HPDE6-E6E7 (cell line): Measurements from ENCODE around the gene TCTN2.

ENCODE experiments used
- DNase-seq: peaks from one replicate; pipeline ENCODE4 v3.0.0; 2011; ENCODE audit warnings: missing footprints; ENCODE audit errors: extremely low spot score

Gene TCTN2

DNA sequence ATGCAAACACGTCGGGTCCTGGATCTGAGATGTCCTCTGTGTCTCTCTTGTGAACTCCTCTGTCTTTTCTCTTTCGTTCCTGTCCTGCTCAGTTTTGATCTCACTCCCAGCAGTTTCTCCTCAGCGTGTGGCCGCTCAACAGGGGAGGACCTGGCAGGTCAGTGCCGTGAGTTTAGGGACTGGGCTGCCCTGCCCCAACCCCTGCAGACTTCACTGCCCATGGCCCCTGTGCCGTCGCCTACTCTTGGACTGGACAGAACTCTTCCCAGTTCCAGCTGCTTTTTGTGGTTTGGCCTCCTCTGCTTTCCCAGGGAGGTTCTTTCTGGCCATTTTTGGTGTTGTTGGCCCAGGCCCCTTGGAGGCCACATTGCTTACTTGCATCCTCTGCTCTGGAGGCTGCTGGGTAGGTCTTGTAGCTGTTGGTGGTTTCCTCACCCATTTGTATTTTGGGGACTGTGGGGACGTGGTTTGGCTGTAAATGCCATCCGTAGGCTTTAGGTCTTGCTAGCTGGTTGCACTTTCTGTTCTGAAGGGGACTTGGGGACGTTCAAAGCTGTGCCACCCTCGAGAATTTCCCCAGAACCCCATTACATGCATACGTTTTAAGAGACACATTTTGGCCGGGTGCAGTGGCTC is 71.1 kb downstream of the TCTN2 start:
- no peak for DNase-seq

DNA sequence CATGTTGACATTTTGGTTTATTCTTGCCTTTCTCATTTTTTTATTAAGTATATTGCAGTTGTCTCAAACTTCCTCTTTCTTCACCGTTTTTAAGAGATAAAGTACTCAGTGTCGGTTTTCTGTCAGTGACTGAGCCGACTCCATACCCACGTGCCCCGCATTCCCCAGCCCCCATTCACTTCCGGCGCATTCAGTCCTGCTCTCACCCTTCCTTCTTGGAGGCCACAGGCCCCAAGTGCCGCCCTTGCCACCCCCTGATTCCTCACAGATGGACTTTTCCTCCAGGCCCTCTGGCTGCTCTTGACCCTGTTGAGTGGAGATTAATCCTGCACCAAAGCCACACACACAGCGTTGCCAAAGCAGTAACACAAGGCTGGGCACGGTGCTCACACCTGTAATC is 72.1 kb downstream of the TCTN2 start:
- no peak for DNase-seq

DNA sequence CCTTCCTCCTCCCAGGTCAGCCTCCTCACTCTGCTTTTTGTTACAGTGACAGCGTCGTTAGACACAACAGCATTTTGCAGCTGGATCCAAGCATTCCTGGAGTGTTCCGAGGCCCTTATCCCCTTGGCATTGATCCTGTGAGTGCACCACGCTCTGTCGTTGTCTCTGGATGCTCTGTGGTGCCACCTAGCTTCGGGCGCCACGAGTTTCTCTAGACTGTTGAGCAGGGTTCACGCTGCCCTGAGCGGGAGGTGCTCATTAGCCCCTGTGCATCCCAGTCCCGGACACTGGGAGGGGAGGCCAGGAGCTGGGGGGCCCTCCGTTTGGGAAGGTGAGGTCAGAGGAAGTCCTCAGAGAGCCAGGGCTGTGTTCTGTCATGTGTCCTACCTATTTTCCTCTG is 73.9 kb downstream of the TCTN2 start:
- DNase-seq, result no peak

DNA sequence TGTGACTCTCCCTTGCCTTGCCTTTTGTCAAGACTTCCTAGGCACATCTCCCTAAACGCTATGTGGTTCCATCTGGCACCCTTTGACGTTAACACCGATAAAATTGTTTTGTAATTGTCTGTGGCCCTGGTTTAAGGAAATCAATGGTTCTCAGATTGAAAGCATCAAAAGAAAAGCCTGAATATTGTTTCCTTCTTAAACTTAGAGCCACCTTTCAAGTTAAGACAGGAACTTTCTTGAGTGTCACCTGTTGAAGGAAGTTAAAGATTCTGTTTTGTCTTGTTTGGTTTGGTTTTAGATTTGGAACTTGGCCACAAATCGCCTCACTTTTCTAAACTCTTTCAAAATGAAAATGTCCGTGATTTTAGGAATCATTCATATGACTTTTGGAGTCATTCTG is 76.4 kb downstream of the TCTN2 start:
- DNase-seq, result no peak

DNA sequence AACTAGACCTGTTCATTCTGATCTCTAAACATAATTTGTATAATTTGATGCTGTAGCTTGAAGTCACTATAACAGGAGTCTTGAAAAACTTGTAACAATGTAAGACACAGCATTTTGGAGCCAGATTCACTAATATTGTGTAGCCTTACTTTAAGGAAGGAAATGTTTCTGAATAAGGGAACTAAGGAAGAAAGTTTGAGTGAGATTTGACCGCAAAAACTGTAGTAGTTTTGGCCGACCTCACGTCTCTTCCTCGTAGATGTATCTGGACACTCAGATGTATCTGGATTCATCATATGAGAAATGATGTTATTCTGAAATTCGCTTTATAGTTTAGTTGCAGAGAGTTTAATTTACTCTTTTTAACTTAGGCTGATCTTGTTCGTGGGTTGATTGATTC is 77.2 kb downstream of the TCTN2 start:
- DNase-seq, result no peak

DNA sequence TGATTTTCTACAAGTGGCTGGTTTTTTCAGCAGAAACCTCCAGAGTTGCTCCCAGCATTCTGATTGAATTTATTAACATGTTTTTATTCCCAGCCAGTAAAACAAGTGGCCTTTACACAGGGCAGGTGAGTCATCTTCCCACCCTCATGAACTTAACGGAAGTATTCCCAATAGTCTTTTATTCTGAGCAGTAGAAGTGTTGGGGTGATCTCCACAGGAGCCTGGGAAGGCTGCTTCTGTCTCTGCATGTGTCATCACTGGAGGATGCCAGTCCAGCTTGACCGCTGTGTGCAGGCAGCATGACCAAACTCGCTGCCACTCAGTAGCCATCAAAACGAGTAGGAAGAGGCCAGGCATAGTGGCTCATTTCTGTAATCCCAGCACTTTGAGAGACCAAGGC is 77.7 kb downstream of the TCTN2 start:
- DNase-seq, result peak; percentile 58

DNA sequence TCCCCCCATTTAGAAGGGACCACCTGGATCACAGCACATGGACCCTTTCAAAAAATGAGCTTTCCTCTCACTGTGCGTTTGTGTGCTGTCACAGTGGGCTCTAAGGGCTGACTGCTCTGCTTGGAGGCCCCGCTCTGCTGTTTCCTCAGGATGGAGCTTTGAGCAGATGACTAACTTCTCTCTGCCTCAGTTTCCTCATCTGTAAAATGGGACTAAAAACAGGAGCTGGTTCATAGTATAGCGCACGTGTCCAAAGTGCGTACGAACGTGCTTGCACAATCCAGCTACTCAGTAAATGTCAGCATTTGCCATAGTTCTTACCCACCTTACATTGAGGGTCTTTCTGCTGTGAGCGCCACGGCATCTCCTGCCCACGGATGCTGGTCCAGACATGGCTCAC is 78.4 kb downstream of the TCTN2 start:
- DNase-seq, result no peak

DNA sequence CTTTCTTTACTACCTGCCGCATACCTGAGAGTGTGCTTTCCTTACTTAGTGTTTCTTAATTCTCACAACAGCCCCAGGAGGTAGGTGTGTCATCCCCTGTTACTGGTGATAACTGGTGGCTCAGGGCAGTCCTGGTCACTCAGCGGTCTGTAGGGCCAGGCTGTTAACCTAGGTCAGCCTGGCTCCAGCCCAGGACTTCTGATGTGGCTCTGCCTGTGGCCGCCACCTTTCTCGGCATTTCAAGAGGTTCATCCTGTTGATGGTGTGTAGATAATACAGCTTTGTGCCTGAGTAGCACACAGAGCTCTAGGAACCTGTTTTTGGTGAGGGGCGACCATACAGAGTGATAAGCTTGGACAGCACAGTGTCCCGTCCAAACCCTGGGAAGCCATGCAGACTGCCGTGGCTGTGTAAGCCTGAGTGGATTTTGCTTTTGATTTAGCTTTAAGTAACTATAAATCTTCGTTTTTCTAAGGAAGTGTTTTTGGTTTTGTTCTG is 79.3 kb downstream of the TCTN2 start:
- DNase-seq, result no peak

DNA sequence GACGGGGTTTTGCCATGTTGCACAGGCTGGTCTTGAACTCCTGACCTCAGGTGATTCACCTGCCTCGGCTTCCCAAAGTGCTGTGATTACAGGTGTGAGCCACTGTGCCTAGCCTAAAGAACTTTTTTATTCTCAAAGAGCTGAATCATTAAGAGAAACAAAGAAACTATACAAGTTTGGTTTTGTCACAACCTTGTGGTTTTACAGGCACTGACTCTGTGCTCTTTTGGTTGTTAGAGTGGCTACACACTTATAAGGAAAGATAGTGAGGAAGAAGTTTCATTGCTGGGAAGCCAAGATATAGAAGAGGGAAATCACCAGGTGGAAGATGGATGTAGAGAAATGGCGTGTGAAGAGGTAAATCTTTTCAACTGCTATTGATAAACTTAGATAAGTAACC is 81.1 kb downstream of the TCTN2 start:
- no peak for DNase-seq

DNA sequence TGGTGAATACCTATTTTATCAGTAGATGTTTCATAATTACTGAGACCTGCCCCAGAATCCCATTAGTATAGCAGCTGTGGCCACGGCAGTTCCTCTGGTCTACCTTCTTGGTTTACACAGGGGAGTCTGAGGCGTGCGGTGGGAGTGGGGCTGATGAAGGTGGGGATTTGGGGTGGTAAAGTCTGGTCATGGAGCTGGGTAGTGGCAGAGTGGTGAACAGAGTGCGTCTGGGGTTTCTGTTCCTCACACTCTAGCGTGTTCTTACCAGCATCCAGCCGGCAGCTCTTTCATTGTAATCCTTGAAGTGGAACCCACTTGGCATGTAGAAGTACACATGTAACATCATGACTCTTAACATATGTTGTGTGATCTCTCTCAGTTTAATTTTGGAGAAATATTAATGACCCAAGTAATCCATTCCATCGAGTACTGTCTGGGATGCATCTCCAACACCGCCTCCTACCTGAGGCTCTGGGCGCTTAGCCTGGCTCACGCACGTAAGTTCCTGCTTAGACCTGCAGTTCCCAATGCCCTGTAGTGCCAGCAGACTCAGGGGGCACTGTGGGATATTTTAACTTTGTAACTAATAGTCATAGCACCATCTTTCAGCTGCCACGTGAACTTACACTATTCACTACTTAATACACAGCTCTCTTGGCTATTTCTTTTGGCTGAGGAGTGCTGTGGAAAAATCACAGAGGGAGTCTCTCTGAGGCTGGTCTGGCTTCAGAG is 83.3 kb downstream of the TCTN2 start:
- DNase-seq, result no peak

DNA sequence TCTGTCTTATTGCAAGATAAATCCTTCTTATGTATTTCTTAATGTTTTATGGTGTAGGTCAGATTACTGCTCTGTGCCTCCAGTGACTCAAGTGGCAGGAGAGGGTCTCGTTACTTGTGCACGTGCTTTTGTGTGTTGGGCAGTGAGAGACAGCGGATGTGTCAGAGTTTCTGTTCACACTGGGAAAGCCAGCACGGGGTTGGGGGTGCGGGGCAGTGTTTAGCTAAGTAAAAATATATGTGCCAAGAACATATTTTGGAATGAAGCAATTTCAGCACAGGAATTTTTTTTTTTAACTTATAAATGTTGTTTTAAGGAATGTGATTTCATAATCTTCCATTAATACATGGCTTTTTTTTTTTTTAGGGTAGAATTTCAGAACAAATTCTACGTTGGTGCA is 86.6 kb downstream of the TCTN2 start:
- DNase-seq, result no peak
